Measurements from ENCODE around the gene USP12.
"Not testable (repeated sequence)": the region's sequence is repeated elsewhere in the genome, so short reads cannot be mapped to it uniquely, and the experiment has no call there.

Gene USP12

GRCh38 chr13:27147530-27148170, 24.0 kb downstream of the USP12 start:
- DNase-seq: no peak

- no peak for DNase-seq
Observed at GRCh38 chr13:27141746-27142145, 29.9 kb downstream of the USP12 start.

GRCh38 chr13:27141159-27141558, 30.5 kb downstream of the USP12 start:
- DNase-seq: not testable (repeated sequence)

- no peak for DNase-seq
Observed at GRCh38 chr13:27140060-27140459, 31.6 kb downstream of the USP12 start.

- no peak for DNase-seq
Observed at GRCh38 chr13:27139565-27139964, 32.0 kb downstream of the USP12 start.

GRCh38 chr13:27138457-27139093, 33.0 kb downstream of the USP12 start:
- DNase-seq: no peak

- no peak for DNase-seq
Observed at GRCh38 chr13:27137759-27138158, 33.9 kb downstream of the USP12 start.

- no peak for DNase-seq
Observed at GRCh38 chr13:27135023-27135422, 36.6 kb downstream of the USP12 start.

GRCh38 chr13:27133889-27134288, 37.7 kb downstream of the USP12 start:
- no peak for DNase-seq

GRCh38 chr13:27132538-27132937, 39.1 kb downstream of the USP12 start:
- DNase-seq: no peak

GRCh38 chr13:27131906-27132305, 39.7 kb downstream of the USP12 start:
- DNase-seq: no peak

- DNase-seq: no peak
Observed at GRCh38 chr13:27130979-27131623, 40.5 kb downstream of the USP12 start.

GRCh38 chr13:27130223-27130978, 41.2 kb downstream of the USP12 start:
- DNase-seq: no peak

GRCh38 chr13:27128825-27129627, 42.6 kb downstream of the USP12 start:
- no peak for DNase-seq

GRCh38 chr13:27126859-27127258, 44.8 kb downstream of the USP12 start:
- no peak for DNase-seq

- no peak for DNase-seq
Observed at GRCh38 chr13:27125357-27126282, 46.0 kb downstream of the USP12 start.

- no peak for DNase-seq
Observed at GRCh38 chr13:27124571-27124970, 47.0 kb downstream of the USP12 start.

GRCh38 chr13:27123445-27123844, 48.2 kb downstream of the USP12 start:
- not testable (repeated sequence) for DNase-seq

- DNase-seq: no peak
Observed at GRCh38 chr13:27122036-27122435, 49.6 kb downstream of the USP12 start.

GRCh38 chr13:27120811-27121210, 50.8 kb downstream of the USP12 start:
- no peak for DNase-seq

- no peak for DNase-seq
Observed at GRCh38 chr13:27120011-27120410, 51.6 kb downstream of the USP12 start.

Measured in NCI-H2081 (cell line).